Lower lobe of right lung (tissue), 2 donors: ENCODE data around the gene TMEM229B. TPM values are rescaled to one million over a fixed set of nuclear protein-coding genes. Genes with fewer than 3 reads are reported as not detected.
A peak's percentile ranks its signal among the peaks of the same experiment; 100 is the strongest.

Source experiments
- ATAC-seq, 2 donors: fragments of 200-7000 bp; cut with Tn5 transposase; one replicate each; pipeline ENCODE4 v1.9.1; 2020 to 2022; ENCODE audit warnings: mild to moderate bottlenecking in 2 of 2, moderate library complexity in 2 of 2
- DNase-seq: peaks from one replicate; pipeline ENCODE4 v3.0.0-alpha.2; 2020
- H3K27ac ChIP-seq: fragments of 200-600 bp; one replicate; pipeline ENCODE4 v1.8.0; 2022
- H3K27me3 ChIP-seq: fragments of 200-600 bp; one replicate; pipeline ENCODE4 v1.8.0; 2022; ENCODE audit warnings: low read depth
- H3K36me3 ChIP-seq: fragments of 200-600 bp; one replicate; pipeline ENCODE4 v1.8.0; 2022; ENCODE audit warnings: mild to moderate bottlenecking
- H3K4me1 ChIP-seq: fragments of 200-600 bp; one replicate; pipeline ENCODE4 v1.8.0; 2022
- H3K4me3 ChIP-seq: fragments of 200-600 bp; one replicate; pipeline ENCODE4 v1.8.0; 2022; ENCODE audit warnings: mild to moderate bottlenecking
- H3K9me3 ChIP-seq: fragments of 200-600 bp; one replicate; pipeline ENCODE4 v1.8.0; 2022
- intact Hi-C: fragments of 100-400 bp; cut with DNase I; formaldehyde crosslinking; loops from one replicate; pipeline ENCODE4 v1.11.0; 2022
- total RNA-seq: library from RNA; stranded (reverse); fragmentation: NEBNext Ultra II Directional; extraction: Animal tissue kit (Norgen Biotek cat#: 25700); gene quantifications from one replicate; pipeline ENCODE4 v1.2.1, GENCODE V29; 2021
- TF ChIP-seq, protein P1 (sequence below): fragments of 200-600 bp; IDR thresholded peaks from one replicate; pipeline ENCODE4 v1.8.0; 2022; ENCODE audit warnings: antibody characterized with exemption, mild to moderate bottlenecking
- donor health status: DM: no; HTN: yes; CAD: no; lungs with severe emphysema.

TMEM229B gene
- total RNA-seq, 1 donor from 2014 or later, result 6.4 TPM

DNA sequence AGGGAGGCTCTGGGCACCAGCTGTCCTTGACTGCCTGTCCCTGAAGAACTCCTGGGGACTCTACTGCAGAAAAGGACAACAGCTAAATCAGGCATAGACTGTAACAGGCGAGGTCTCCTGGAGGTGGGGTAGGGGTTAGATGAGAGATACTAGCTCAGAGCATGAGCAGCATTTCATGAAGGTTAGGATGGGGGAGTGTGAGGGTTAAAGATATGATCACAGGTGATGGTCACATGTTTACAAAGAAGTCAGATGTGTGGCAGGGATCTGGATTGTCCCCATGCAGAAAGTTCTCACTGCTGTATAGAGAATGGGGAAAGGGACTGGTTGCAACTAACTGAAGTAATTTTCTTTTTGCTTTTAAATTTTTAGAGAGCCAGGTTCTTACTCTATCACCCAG is 26.5 kb downstream of the TMEM229B start:
- Histone ChIP-seq H3K36me3 (no peaks in the 10 kb centered on the region), H3K9me3 (no peaks in the 10 kb centered on the region), H3K27ac (no peak overlapping the region), H3K27me3 (no peaks in the 10 kb centered on the region), H3K4me1 (no peaks in the 10 kb centered on the region), H3K4me3 (no peak overlapping the region)
- ATAC-seq, result no peak
- TF ChIP-seq, protein P1, sequence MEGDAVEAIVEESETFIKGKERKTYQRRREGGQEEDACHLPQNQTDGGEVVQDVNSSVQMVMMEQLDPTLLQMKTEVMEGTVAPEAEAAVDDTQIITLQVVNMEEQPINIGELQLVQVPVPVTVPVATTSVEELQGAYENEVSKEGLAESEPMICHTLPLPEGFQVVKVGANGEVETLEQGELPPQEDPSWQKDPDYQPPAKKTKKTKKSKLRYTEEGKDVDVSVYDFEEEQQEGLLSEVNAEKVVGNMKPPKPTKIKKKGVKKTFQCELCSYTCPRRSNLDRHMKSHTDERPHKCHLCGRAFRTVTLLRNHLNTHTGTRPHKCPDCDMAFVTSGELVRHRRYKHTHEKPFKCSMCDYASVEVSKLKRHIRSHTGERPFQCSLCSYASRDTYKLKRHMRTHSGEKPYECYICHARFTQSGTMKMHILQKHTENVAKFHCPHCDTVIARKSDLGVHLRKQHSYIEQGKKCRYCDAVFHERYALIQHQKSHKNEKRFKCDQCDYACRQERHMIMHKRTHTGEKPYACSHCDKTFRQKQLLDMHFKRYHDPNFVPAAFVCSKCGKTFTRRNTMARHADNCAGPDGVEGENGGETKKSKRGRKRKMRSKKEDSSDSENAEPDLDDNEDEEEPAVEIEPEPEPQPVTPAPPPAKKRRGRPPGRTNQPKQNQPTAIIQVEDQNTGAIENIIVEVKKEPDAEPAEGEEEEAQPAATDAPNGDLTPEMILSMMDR, result no peak
- intact Hi-C loops, result no loop called here
- no peak for DNase-seq

DNA sequence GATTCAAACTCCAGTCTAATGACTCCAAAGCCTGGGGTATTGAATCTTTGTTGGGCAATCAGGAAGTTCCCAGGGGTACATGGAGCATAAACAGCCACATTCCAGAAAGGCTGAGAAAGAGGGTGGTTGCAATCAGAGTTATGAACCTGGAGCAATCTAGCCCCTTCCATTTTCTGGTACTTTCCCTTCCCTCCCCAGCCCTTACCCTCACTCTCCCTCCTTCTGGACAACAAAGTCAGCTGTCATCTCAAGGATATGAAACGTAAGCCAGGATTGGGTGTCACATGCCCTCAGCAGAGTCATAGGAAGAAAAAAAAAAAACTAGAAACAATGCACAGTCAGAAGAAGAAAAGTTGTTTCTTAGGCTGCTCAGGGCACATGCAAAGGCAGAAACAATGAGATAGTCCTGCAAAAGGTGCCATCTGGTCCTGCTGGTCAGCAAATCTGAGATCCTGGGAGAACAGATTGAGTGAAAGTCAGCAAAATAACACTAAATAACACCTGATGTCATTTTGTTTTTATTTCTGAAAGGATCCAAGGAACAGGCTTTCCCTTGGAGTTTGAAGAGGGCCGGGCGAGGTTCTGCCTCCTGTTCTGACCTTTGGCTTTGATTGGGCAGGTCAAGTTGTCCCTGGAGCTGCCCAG is 27.1 kb downstream of the TMEM229B start:
- Histone ChIP-seq H3K36me3 (no peaks in the 10 kb centered on the region), H3K9me3 (no peaks in the 10 kb centered on the region), H3K27me3 (no peaks in the 10 kb centered on the region), H3K4me1 (no peaks in the 10 kb centered on the region), H3K27ac (no peak overlapping the region), H3K4me3 (no peak overlapping the region)
- intact Hi-C loops, result no loop called here
- ATAC-seq, result no peak
- TF ChIP-seq, protein P1, result no peak
- no peak for DNase-seq

DNA sequence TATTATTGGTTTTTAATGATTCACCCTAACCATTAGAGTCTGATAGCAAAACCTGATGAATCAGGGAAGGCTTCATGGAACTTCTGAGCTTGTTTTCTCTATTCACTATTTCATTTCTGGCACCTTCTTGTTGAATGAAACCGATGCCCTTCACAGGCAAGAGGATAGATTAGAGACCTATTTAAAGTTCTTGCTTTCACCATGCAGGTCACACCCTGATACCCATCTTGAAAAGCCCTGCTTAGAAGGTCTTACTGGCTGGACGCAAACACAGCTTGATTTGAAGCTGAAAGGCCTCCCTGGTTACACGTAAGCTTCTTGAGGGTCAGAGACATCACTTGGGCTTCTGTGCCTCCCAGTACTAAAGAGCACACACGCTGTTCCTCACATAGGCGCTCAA is 29.2 kb downstream of the TMEM229B start:
- intact Hi-C loops, result no loop called here
- H3K9me3 ChIP-seq, result no peaks in the 10 kb centered on the region
- no peak overlapping the region for H3K4me3 ChIP-seq
- H3K4me1 ChIP-seq, result no peaks in the 10 kb centered on the region
- H3K36me3 ChIP-seq, result no peaks in the 10 kb centered on the region
- TF ChIP-seq, protein P1, result no peak
- no peak overlapping the region for H3K27ac ChIP-seq
- H3K27me3 ChIP-seq, result peaks cover 4% of the 10 kb centered on the region
- no peak for DNase-seq
- ATAC-seq, result no peak

DNA sequence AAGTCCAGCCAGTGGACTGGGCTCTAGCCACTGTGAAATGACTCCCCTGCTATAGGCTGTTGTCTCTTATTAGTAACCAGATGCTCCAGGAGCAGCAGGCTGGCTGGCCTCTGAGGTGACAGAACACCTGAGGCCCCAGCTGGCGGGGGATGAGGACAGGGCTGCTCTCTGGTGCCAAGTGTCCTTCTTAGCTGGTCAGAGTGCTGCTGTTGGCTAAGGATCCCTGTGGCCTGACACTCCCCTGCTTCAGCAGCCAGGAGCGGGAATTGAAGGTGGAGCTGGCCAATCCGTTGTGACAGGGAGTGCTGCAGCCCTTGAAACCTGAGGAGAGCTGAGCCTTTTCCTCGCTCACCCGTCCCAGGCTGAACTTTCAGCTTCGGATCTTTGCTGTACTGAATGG is 30.7 kb downstream of the TMEM229B start:
- no peak overlapping the region for H3K27ac ChIP-seq
- no peak overlapping the region for H3K4me3 ChIP-seq
- DNase-seq (peak; percentile 57), ATAC-seq (peak; percentile 26 to 78)
- intact Hi-C loops, result no loop called here
- peaks cover 4% of the 10 kb centered on the region for H3K27me3 ChIP-seq
- TF ChIP-seq, protein P1, result no peak
- H3K4me1 ChIP-seq, result no peaks in the 10 kb centered on the region
- H3K9me3 ChIP-seq, result no peaks in the 10 kb centered on the region
- no peaks in the 10 kb centered on the region for H3K36me3 ChIP-seq

DNA sequence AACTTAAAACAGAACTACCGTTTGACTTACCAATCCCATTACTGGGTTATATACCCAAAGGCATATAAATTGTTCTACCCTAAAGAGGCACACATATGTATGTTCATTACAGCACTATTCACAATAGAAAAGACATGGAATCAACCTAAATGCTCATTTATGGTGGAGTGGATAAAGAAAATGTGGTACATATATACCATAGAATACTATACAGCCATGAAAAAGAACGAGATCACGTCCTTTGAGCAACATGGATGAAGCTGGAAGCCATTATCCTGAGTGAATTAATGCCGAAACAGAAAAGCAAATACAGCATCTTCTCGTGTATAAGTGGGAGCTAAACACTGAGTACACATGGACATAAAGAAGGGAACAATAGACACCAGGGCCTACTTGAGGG is 31.8 kb downstream of the TMEM229B start:
- intact Hi-C loops, result no loop called here
- no peak for DNase-seq
- no peak overlapping the region for H3K4me3 ChIP-seq
- H3K36me3 ChIP-seq, result no peaks in the 10 kb centered on the region
- H3K4me1 ChIP-seq, result no peaks in the 10 kb centered on the region
- H3K27me3 ChIP-seq, result peaks cover 4% of the 10 kb centered on the region
- ATAC-seq, result no peak
- no peak overlapping the region for H3K27ac ChIP-seq
- TF ChIP-seq, protein P1, result no peak
- no peaks in the 10 kb centered on the region for H3K9me3 ChIP-seq
